Loucy (cell line): Measurements from ENCODE around the gene TMEM131.

Experiments used
- CTCF ChIP-seq: fragments of 200-600 bp; sonication (generic); conservative IDR thresholded peaks from 2 replicates; pipeline ENCODE4 v1.5.1; 2014; ENCODE audit warnings: mild to moderate bottlenecking, antibody characterized with exemption, low read length
- EZH2phosphoT487 ChIP-seq: fragments of 200-600 bp; IDR thresholded peaks from 2 replicates; pipeline ENCODE4 v1.6.1; 2018; ENCODE audit warnings: antibody characterized with exemption, mild to moderate bottlenecking, moderate library complexity, borderline replicate concordance

GRCh38 chr2:98020992-98021713 lies 25.4 kb upstream of the TMEM131 start:
- TF ChIP-seq CTCF (no peak), EZH2phosphoT487 (no peak)
